ENCODE measurements around the gene COL25A1.

DNA sequence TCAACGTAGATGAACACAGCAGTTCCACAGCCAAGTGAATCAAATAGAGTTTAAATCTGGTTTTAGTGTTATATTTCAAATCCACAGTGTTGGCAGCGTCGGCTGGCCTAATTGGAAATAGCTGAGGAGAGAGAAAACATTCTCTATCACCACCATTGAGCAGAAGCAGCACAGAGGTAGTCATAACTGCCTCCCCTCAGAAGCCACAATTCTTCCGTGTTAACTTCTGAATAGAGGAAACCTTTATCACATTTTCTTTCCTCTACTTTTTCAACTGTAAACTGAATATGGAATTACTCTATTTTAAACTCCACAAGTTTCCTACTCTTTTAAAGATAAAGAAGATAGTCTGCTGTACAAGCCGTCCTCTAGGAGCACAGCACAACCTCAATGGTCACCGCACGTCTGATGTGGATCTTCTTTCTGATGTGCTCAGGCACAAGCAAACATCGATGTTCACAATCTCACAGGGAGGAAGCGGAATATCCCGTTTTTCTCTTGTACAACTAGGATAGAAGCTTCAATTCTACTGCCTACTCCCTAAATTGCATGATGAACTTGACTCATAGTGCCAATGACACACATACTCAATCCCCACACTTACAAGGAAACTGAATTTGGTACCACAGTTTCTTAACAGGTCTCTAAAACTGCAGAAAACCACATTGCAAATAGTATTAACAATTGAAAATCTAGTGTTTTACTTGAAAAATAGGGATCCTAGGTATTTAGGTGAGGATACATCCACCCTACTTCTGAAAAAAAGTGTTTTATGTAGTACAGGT lies 321.8 kb downstream of the COL25A1 start:
- no peak for TF ChIP-seq EZH2 (IDR thresholded peaks at IDR 0.05)
- TF ChIP-seq, protein P1, sequence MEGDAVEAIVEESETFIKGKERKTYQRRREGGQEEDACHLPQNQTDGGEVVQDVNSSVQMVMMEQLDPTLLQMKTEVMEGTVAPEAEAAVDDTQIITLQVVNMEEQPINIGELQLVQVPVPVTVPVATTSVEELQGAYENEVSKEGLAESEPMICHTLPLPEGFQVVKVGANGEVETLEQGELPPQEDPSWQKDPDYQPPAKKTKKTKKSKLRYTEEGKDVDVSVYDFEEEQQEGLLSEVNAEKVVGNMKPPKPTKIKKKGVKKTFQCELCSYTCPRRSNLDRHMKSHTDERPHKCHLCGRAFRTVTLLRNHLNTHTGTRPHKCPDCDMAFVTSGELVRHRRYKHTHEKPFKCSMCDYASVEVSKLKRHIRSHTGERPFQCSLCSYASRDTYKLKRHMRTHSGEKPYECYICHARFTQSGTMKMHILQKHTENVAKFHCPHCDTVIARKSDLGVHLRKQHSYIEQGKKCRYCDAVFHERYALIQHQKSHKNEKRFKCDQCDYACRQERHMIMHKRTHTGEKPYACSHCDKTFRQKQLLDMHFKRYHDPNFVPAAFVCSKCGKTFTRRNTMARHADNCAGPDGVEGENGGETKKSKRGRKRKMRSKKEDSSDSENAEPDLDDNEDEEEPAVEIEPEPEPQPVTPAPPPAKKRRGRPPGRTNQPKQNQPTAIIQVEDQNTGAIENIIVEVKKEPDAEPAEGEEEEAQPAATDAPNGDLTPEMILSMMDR (IDR thresholded peaks at IDR 0.05 in 2 of 3, conservative IDR thresholded peaks at IDR 0.05 in 1 of 3; ENCODE audit: borderline replicate concordance in 1 of 3, insufficient read depth in 1 of 3, low read depth in 2 of 3, low read length in 2 of 3) = no peak
- no peak for TF ChIP-seq CEBPB (IDR thresholded peaks at IDR 0.05; ENCODE audit: low read depth)
- TF ChIP-seq POLR2A (IDR thresholded peaks at IDR 0.05; ENCODE audit: borderline replicate concordance, extremely low read depth, insufficient read depth, insufficient read length) = no peak
- TF ChIP-seq POLR2AphosphoS5 (IDR thresholded peaks at IDR 0.05; ENCODE audit: low read depth, low read length) = no peak
- TF ChIP-seq, protein P2, sequence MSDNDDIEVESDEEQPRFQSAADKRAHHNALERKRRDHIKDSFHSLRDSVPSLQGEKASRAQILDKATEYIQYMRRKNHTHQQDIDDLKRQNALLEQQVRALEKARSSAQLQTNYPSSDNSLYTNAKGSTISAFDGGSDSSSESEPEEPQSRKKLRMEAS (IDR thresholded peaks at IDR 0.05) = no peak
- no peak for TF ChIP-seq CBX3 (IDR thresholded peaks at IDR 0.05; ENCODE audit: low read depth)
- TF ChIP-seq EZH2phosphoT487 (IDR thresholded peaks at IDR 0.05; ENCODE audit: borderline replicate concordance) = no peak
- TF ChIP-seq SP1 (IDR thresholded peaks at IDR 0.05; ENCODE audit: low read depth) = no peak
- TF ChIP-seq YY1 (IDR thresholded peaks at IDR 0.05; ENCODE audit: extremely low read depth, insufficient replicate concordance, low read depth, low read length) = no peak
- TF ChIP-seq TCF7L2 (IDR thresholded peaks at IDR 0.05; ENCODE audit: borderline replicate concordance, extremely low read depth, insufficient read depth, insufficient read length) = no peak
